Activated CD4-positive, alpha-beta T cell treated with anti-CD3 and anti-CD28 coated beads, Interleukin-2, Interleukin-6, amounts not matched to agents 100 ng/mL and 50 ng/mL, durations not matched to agents 16 hours and 8 hours (primary cell): ENCODE results near the gene RGSL1.

Experiments used
- DNase-seq: peaks from one replicate; pipeline ENCODE4 v3.0.0-alpha.2; 2020

Gene RGSL1

DNA sequence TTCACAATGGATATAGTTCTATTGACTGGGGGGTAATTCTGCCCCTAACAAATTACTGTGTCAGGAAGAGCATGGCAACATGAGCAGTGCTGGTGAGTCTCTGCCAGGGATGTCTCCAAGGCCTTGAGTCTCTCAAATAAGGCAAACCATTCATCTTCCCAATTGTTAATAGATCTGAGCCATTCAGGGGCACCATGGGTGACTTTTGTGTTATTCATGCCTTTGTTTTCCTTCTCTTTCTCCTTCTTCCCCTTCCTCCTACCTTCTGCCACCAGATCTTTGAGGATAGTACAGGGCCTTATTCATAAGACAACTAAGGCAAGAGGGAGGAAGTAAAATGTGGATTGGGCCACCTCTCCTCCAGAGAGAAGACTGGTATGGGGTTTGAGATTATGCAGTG, at the start of gene RGSL1:
Gene RGSL1 (plus strand): TSS at position 60 of the 400 bp plus-strand sequence. CDS start 20 bp downstream, at position 80.
- DNase-seq: no peak

DNA sequence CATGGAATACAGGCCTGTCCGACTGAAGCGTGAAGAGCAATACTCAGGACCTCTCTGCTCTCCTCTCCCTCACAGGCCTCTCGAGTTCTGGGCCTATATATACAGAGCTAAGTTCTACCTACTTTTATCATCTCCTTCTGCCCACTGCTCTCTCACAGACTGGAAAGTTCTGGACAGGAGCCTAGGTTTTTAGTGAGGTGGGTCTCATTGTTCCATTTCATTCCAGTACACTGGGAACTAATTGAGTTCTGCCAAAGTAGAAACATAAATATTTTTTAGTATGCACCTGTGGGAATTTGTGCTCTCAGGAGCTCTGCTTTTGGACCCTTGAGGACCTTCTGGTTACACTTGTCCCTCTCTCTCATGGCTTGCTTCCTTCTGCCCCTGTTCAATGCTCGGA, 49.4 kb upstream of the RGSL1 start, which contains the start of gene TEDDM1:
Gene TEDDM1 (minus strand): TSS at position 101 of the 400 bp plus-strand sequence. CDS start 182 bp downstream, outside the sequence.
- DNase-seq: no peak

DNA sequence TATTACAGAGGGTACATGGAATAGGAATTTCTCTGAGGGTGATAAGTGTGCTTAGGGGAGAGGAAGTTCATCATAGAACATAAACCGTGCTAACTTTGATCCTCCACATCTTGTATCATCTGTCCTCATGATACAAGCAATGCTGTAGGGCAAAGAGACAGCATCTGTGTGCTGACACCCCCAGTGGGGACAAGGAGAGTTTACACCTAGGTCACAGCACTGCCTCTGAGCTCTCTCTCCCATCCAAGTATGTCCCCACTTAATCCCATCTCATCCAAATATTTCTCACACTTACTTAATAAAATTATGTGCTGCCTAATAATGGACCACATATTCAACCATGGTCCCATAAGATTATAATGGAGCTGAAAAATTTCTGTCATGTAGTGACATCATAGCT, 45.2 kb upstream of the RGSL1 start:
- no peak for DNase-seq

DNA sequence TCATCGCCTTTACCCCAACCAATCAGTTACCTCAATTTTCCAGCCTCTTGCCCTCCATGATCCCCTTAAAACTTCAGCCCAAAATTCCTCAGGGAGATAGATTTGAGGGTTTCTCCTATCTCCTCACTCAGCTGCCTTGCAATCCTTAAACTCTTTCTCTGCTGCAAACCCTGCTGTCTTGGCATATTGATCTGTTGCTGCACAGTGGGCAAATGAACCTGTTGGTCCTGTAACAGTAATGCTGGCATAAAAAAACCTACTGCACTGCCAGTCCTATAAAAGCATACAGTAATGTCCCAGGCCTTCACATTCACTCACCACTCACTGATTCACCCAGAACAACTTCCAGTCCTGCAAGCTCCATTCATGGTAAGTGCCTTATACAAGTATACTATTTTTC, 44.4 kb upstream of the RGSL1 start:
- DNase-seq: no peak

DNA sequence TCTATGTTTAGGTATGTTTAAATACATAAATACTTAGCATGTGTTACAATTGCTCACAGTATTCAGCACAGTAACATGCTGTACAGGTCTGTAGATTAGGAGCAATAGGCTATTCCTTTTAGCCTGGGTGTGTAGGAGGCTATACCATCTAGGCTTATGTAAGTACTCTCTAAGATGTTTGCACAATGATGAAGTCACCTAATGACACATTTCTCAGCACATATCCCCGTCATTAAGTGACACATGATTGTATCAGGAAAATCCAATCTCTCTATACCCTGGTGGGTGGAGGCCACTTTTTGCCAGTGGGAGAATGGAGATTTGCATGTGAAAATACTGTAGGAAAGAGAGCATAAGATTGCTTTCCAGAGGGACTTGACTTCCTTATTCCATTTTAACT, 43.9 kb upstream of the RGSL1 start:
- no peak for DNase-seq

DNA sequence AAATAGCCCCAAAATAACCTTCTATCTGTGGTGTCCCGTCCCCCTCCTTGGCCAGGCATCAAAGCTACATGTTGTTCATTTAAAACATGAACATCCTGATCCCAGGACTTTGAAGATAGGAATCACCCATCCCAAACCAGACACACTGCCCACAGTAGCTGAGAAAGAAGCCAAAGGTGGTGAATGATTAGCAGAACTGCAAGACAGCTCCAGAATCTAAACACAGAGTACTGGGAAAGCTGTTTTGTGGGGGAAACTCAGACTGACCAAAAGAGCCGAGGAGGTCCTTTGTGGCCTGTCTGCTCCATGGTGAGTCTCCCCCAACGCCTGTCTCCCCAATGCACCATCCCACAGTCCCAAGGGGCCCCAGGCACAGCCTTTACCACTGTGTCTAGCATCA, 42.2 kb upstream of the RGSL1 start:
- DNase-seq: no peak

DNA sequence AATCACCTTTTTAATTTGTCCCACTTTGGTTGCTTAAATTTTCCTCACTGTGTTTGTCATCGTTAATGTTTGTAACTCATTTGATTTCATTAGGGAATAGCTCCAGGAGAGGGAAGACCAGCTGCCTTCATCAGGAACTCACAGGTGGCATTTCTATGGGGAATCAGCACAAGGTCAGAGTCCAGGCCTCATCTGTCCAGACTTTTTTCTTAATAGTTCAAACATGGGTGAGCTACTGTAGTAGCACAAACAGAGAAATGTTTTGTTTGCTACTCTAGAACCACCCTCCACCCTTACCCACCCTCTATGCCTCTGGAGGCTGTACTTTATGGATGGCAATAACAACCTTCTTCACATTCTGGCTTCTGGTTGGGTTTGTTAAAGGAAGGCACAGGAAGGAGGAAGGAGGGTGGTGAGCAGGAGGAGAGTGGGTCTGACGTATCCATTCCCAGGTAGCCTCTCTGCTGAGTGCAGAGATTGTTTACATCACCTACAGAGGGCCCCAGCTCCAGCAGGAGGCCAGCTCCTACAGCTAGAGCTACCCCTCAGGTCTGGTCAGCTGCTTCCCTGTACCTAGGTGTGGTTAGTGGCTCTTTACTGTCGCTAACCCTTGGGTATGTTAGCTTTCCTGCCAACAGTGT, 41.4 kb upstream of the RGSL1 start:
- DNase-seq: no peak

DNA sequence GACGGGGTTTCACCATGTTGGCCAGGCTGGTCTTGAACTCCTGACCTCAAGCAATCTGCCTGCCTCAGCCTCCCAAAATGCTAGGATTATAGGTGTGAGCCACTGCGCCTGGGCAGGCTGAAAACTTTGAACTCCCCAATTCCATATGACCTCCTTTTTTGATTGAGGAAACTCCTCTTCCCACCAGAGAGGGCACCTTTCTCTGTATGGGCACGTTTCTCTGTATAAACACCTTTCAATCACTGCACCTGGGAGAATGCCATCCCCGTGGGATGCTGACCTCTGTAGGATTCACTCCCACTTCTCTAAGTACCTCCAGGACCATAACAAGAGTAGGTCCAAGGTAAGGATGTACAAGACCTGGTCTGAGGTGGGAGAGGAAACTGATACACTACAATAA, 39.8 kb upstream of the RGSL1 start:
- DNase-seq: no peak

DNA sequence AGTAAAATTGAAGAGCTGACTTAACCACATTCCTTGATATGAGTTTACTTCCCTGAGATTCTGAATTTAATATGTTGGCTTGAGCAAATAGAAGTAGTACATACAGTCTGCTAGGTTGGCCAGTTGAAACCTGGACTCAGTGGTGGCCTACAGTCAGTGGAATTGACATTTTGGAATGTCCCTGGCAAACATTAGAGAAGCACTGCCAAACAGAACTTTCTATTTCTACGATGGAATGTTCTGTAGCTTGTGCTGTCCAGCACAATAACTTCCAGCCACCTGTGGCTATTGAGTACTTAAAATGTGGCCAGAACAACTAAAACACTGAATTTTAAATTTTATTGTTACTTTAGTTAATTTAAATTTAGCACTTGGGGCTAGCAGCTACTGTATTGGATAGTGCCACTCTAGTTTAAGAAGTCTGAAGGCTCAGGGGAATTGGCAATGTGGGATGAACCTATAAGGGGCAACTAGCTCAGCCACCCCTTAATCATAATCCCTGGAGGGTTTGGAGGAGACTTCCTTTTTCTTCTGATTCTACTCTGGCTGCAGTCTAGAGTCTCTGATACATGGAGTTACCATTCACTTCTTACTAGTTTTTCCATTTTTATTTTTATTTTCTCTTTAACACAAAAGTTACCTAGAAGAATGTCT, 39.2 kb upstream of the RGSL1 start:
- DNase-seq: no peak

DNA sequence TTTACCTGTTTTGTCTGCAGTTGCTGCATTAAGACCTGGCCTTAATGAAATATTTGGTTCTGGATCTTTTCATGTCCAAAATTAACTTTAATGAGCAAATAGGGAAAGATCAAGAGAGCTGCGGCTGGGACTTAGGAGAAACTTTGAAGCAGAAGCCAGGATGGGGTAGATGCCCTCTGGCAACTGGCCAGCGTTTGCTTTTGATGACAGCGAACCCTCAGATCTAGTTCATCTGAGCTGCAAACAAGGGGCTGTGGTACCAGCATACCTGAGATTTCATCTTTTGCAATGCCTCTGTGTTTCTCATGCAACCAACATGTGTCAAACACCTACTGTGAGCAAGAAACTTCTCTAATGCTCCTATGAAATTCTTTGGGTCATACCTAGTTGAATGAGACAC, 36.5 kb upstream of the RGSL1 start:
- DNase-seq: no peak

DNA sequence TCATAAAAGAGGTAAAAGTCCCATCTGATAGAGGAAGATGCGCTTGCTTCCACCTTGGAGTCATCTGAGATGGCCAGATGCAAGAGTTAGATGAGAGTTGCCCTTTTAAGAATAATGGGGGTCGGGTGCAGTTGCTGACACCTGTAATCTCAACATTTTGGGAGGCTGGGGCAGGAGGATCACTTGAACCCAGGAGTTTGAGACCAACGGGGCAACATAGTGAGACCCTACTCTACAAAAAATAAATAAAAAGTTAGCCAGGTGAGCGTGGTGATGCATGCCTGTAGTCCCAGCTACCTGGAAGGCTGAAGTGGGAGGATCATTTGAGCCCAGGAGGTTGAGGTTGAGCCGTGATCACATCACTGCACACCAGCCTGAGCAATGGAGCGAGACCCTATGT, 36.0 kb upstream of the RGSL1 start:
- DNase-seq: no peak

DNA sequence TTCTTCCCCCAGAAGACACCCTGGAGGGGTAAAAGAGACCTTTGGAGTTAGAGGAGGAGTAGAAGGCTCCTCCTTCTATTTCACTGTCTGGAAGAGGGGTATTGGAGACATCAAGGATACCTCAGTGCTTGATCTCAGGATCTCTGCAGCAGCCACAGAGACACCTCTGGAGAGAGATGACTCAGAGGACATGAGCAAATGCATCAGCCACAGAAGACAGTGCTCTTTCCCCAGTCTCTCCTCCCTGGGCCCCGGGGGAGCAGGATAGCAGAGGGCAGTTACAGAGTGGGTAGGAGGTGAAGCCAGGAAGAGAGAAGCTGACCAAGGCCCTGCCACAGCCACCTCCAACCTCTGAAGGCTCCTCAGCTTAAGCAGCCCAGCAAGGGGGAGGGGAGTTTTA, 34.2 kb upstream of the RGSL1 start:
- DNase-seq: peak; percentile 38

DNA sequence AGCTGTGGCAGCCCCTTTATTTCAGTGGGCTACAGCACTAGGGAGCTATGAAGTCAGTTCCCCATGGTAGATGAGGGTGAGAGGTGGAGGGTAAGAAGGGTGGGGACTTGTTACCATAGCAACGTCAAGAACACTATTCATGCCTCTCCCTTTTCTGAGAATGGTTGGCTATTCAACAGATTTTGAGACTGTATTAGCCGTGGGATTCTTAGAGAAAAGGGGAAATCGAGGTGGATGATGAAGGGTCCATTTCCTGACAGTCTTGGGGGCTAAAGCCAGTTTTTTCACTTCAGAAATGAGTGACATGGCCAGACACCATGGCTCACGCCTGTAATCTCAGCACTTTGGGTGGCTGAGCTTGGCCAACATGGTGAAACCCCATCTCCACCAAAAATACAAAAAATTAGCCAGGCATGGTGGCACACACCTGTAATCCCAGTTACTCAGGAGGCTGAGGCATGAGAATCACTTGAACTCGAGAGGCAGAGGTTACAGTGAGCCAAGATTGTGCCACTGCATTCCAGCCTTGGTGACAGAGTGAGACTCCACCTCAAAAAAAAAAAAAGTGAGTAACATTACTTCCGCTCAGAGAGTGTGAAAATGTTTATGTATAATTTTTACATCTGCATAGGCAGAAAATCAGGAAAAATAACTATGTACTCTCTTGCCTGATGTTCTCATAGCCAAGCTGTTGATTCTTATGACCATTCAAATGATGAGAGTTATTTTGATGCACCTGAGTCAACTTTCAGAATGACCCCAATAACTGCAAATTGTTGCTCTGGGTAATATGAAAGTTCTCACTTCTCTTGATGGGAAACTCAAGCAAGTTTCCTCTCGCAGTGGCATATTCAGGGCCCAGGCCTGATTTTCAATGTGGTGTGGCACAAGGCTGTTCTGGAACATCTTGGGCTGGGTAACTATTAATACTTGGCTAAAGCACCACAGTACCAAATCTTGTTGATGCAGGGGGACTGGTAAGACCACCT, 23.2 kb upstream of the RGSL1 start:
- DNase-seq: peak; percentile 16

DNA sequence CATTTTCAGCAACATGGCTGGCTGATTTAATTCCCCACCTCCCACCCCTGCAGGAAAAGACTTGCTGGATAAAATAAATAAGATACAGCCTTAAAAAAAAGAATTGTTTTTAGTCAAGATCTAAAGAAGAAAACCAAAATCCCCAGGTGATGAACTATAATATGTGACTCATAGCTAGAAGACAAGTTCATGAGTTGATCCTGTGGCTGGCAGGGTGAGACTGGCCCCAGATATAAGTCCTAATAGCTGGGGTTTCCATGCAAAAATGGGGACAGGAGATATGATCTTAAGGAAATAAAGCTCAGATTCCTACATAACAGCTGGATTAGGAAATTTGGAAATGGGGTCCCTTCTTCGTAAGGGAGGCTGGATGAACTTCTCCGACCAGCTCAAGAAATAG, 21.9 kb upstream of the RGSL1 start:
- peak; percentile 24 for DNase-seq

DNA sequence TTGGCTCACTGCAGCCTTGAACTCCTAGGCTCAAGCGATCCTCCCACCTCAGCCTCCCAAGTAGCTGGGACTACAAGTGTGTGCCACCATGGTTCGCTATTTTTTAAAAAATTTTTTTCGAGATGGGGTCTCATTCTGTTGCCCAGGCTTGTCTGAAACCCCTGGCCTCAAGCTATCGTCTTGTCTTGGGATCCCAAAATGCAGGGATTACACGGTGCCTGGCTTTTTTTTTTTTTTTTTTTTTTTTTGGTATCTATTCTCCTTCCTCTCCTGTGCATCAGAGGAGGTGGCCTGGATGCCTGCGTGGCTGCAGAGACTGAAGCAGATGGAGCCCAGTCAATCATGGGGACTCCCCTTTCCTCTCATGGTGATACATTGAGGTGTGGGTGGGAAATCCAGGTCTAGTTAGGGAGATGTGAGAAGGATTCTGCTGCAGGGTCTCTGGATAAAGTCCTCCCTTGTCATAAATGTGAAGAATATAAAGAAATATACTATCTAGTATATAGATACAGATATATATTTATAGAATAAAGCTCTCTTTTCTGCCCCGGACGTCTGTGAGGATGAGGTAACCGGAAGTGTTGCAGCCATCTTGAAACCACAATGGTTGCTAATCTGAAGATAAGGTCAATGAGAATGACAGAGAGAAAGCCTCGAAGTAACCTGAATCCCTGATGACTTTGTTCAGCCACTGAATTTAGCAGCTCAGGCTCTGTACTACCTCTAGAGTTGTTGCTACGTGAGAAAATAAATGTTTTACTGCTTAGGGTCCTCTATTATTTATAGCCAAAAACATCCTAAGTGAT, 19.5 kb upstream of the RGSL1 start:
- DNase-seq: peak; percentile 66

DNA sequence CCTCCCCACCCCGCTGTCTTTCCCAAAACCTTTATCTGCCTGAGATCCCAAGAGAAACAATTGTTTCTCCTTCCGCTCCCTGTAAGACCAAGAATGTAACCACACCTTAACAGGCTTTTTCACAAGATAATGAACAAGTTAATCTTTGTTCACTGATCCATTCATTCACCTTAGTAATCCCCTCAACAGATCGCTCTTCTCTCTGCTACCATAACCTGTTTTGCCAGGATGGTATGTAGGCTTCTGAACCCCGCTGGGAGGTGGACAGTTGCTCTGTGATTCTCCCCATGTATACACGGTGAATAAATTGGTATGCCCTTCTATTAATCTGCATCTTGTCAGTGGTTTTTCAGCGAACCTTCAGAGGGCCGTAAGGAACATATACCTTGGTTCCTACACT, 18.7 kb upstream of the RGSL1 start:
- DNase-seq: no peak

DNA sequence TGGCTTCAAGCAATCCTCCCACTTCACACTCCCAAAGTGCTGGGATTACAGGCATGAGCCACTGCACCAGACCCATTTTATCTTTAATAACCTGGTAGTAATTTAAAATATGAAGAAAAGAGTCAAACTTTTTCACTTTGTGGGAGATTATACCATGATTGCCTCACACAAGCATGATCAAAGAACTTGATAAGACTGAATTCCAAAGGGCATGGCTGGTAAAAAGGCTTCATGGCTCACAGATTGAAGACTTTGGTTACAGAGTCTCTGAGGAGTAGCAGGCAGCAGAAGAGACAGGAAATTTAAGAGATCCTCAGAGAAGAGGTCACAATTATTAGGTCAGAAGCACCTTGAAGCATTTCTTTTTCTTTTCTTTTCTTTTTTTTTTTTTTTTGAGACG, 16.4 kb upstream of the RGSL1 start:
- no peak for DNase-seq

DNA sequence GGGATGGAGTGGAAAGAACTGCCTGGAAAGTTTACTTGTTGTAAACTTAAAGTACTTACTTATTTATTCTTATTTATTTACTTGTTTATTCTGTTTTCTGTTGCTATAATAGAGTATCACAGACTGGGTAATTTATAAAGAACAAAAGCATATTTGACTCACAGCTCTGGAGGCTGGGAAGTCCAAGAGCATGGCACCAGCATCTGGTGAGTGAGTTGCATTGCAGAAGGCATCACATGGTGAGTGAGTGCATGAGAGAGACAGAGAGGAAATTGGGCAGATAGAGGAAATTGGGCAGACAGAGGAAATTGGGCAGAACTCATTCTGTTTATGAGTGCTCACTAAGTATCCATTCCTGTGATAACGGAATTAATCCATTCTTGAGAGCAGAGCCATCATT, 11.6 kb upstream of the RGSL1 start:
- DNase-seq: no peak

DNA sequence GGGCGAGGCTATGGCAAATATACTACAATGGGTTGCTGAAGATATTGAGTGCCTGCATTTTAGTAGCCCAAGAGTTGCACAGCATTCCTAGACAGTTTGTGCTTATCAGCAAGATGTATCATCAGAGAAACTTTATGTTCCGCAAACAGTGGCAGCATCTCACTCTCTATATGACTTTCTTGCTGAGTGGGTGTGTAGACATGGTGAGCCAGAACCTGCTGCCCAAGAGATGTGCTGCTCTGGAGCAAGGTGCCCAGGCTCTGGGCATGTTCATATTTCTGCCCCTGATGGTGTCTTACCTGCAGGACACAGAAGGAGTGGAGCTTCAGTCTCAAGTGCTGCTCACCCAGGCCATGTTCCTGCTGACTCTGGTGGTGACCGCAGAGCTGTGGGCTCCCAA, 8.2 kb upstream of the RGSL1 start:
- no peak for DNase-seq

DNA sequence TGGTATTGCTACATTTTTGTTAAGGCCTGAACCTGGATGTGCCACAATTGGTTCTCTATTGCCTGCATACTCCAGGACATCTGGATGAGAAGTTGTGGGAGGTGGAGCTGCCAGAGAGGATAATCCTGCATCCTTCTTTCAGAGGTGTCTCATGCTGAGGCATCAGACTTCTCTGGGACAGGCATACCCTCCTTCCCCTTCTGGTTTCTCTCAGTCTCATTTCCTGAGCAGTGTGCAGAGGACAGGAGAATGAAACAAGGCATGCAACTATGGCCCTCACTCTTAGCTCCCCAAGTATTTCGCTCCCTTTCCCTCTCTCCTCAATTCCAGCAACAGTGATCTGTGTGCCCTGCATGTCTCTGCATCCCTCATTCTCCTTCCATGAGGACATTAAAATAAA, 7.6 kb upstream of the RGSL1 start:
- DNase-seq: no peak

DNA sequence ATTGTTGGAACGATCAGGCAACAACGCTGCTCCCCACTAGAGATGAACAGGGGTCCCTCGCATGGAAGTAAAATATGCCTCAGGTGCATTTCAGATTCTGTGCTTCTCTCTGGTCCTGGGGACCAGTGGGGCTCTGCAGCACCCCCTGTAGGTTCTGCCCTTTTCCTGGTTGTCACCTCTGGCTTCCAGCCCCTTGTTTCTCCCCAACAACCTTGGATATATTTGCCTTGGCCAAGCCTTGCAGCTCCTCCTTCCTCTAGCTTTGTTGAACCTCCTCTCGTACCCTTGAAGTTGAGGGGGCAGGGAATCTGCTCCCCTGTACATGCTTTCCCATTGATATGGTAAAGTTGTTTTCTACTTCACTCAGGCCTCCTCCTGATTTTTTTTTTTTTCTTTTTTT, 5.4 kb upstream of the RGSL1 start:
- no peak for DNase-seq

DNA sequence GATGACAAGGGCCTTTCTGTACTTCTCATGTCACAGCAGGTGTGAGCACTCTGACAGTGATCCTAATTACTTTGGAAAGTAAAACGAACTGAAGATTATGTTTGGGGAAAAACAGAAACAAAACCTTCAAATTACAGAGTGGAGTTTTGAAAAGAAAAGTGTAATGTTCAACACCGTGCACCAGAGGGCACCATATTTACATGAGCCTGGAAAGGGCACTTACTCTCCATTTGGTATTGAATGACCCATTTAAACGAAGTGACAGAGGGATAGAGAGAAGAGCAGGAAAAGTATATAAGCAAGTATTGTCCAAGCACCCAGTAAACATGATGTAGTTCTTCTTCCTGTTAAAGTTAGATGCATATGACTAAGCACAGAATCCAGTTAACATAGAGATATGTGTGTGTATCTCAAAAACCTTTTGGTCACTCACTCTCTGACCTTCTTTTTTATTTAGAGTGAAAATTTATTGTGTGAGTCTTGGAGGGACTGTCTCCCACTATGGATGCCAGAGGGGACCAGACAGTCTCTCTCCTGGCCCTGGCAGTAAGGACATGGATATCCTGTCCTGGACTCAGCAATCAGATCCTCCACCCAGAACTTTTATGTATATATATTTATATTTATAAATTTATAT, 3.8 kb upstream of the RGSL1 start:
- peak; percentile 56 for DNase-seq
